IPS-NIHi7 (cell line): ENCODE measurements around the gene HLA-DRB1.
"Not testable (repeated sequence)": the region's sequence is repeated elsewhere in the genome, so short reads cannot be mapped to it uniquely, and the experiment has no call there.

Experiments
- DNase-seq: peaks from one replicate; pipeline ENCODE4 v3.0.0; 2012; ENCODE audit warnings: mixed read lengths; ENCODE audit errors: extremely low spot score

Gene HLA-DRB1

DNA sequence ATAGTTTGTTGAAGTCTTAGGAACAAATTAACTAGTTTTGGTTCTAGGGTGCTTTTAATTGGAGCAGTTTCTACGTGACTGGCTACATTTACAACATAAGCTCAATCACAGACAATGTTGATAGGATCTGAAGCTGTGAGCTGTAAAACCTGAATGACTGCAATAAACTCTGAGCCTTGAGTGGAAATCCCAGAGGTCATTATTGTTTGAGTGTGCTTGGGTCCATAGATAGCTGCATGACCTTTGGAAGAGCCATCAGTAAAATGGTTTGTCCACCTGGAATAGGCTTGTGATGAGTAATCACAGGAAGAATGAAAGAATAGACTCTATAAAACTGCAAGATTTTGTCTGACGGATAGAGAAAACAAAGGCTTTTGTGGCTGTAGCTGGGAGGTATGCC is 26.7 kb downstream of the HLA-DRB1 start:
- no peak for DNase-seq

DNA sequence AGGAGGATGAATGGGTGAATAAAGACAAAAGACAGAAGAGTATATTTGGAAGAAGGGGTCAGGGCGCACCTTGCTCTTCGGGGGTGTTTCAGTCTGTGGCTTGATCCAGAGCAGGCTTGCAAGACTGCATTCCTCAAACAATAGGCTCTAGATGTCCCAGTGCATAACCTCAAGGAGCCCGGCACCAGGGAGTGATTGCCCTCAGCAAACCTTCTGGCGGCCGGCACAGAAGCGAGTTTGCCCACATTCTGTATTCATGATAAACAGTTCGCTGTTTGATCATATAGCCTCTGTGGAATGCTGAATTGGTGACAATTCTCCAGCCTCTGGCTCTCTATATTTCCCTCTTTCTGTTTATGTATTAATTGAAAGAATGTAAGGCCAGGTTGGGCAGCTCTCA is 29.9 kb downstream of the HLA-DRB1 start:
- DNase-seq: no peak

DNA sequence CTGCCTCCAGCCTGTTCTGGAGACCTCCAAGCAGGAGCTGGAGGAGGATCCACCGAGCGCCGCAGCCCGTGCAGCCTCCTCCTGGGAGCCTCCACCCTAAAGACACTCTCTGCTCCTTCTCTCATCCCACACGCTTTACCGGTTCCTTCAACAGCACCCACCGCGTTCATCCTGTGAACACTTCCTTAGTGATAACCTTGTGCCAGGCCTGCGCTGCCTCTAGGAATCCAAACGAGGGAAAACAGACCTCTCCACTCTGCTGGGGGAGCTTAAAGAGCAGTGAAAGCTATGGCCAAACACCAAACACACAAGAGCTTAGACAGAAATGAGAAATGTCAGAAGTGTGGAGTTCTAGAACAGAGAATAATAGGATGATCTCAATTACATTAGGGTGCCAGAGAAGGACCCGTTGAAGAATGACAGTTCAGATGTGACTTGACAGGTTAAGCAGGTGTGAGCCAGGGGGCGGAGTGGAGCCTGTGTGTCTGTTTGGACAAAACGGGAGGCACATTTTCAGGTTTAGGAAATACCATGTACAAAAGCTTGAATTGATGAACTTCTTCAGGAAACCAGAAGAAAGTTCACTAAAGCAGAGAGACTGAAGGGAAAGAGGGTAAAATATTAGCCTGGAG is 31.1 kb downstream of the HLA-DRB1 start:
- peak; percentile 23 for DNase-seq

DNA sequence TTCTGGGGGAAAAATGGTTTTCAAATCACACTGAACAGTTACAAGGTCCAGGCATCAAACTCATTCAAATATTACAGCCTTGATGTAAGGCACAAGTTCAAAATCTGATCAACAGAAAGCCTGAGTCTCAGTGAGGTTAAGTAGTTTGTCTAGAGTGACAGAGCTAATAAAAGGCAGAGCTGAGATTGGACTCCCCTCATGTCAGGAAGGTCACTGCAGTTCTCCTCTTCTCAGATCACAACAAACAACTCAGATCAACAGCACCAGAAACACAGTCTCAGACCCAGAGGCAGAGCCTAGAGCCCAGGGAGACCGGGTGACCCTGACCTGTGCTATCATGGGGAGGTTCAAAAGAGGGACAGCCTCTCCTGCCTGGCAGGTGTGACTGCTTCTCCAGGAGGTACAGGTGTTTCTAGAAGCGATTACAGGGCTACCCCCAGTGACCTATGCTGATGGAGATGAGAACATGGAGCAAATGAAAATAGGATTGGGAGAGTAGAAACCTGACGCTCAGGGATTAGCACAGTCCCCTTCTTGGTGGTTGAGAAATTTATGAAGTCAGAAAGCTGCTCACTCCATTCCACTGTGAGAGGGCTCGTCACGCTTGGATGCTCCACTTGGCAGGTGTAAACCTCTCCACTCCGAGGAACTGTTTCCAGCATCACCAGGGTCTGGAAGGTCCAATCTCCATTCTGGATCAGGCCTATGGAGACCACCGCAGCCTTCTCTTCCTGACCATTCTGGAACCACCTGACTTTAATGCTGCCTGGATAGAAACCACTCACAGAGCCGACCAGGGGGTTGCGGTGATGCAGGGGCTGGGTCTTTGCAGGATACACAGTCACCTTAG is 35.3 kb downstream of the HLA-DRB1 start:
- no peak for DNase-seq

DNA sequence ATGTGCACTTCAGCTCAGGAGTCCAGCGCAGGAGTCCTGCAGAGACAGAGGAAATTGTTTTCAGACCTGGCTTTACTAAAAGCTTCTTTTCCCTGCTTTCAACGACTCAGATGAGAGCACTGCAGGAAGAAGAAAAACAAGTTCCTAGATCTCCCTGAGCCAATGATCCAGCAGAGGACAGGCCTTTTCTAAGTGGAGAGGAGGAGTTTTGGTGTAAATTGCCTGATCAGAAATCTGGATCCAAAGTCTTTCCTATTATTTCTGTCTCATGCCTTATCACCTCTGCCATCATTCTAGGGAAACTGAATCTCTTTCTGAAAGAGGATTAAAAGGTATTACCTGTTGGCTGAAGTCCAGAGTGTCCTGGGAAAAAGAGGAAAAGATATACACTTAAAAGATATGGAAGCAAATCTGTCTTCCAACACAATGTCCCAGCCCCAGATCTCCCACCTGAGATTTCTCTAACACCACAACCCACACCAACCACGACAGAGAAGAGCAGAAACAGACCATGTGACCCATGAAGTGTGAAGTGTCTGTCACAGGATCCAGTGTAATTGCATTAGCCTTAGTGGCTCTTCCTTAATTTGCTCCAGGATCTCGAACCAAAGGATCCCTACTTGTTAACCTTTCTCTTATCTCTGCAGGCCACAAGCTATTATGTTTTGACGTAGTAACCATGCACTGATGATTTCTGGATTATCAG is 36.5 kb downstream of the HLA-DRB1 start:
- DNase-seq: no peak

DNA sequence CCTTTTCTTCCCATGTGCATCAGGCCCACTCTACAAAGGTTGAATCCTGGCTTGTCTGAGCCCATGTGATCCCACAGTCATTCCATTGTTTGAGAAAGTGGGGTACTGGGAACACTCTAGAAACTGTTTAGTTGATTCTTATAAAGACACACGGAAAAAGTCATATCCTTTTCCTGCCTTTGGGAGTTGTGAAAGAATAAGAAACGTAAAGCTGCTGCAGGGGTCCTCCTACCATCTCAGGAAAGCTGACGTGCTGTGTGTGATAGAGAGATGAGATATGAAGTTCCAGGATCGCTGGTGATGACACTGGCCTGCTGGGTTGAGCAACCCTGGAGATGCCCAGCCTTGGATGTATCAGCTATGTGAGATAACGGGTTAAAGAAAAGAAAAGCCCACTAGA is 38.2 kb downstream of the HLA-DRB1 start:
- DNase-seq: no peak

DNA sequence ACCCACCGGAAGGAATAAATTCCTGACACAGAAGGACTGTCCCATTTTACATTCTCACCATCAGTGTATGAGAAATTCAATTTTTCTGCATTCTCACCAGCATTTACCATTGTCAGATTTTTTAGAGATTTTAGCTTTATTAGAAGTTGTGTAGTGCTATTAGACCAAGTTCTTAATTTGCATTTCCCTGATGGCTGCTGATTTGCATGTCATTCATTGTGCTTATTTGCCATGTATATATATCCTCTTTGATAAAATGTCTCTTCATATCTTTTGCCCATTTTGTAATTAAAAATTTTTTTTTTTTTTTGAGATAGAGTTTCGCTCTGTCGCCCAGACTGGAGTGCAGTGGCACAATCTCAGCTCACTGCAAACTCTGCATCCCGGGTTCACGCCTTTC is 49.8 kb downstream of the HLA-DRB1 start:
- no peak for DNase-seq

DNA sequence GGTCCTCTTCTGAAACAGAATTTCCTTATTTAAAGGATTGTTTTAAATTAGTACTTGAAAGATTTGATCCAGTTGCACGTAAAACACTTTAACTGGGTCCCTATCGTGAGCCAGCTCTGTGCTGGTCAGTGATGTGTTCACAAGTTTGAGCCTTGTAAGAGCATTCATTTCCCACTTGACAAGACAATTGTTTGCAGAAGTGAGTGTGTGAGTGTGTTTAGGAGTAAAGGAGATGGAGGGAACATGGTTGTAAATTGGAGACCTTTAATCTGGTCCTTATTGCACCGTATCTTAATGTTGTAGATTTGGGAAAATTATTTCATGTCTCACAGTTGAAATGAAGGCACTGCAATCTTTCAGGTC is 59.2 kb downstream of the HLA-DRB1 start:
- not testable (repeated sequence) for DNase-seq

DNA sequence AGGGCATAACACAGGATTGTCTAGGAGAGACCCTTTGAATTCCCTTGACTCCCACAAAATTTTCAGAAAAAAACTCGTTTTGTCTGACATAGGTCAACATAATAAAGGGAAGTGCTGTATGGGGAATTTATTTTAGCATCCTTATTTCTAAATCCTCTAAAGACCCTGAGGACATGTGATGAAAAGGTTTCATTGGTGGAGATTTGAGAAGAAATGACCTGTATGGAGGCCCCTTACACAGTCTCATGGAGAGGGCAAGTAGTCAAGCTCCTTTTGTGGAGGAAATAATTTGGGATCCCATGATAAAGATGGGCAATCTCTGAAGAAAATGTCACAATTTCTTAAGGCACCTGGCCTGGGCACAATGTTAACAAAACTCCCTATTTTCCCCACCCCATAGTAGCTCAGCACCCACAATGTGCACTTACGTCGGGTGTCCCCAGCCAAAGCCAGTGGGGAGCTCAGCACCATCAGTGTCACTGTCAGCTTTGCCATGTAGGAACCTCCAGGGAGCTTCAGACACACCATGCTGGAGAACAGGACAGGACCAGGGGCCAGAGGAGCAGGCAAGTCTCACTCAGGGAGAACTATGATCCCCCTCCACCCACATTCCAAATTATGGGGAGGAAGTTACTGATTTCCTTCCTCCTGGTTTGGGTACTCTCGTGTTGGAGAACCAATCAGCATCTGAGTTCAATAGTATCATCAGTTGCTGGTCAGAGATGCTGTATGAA is 59.8 kb downstream of the HLA-DRB1 start, which contains the start of gene HLA-DRB5:
Gene HLA-DRB5, minus strand, starts transcription at position 591 of the 734 bp plus-strand sequence. Its CDS starts 63 bp downstream, at position 528.
- DNase-seq: no peak
